Smooth muscle cell (in vitro differentiated cells): ENCODE measurements around the gene CA5B. TPM values are rescaled to one million over a fixed set of nuclear protein-coding genes. Genes with fewer than 3 reads are reported as not detected.

Source experiments
- DNase-seq: peaks from one replicate; lab custom pipeline; 2025; ENCODE audit not compliant: unreplicated experiment; lab: John Stamatoyannopoulos, UW
- H2AFZ ChIP-seq: fragments of 200-600 bp; sonication (generic); 2 replicates; pipeline ENCODE4 v1.6.0; 2016; ENCODE audit warnings: antibody characterized with exemption, low read depth, mild to moderate bottlenecking
- H3F3A ChIP-seq: fragments of 200-600 bp; sonication (generic); 2 replicates; pipeline ENCODE4 v1.6.0; 2017; ENCODE audit warnings: antibody characterized with exemption, low read depth
- H3K27ac ChIP-seq: fragments of 200-600 bp; sonication (generic); 2 replicates; pipeline ENCODE4 v1.5.1; 2016; ENCODE audit warnings: low read depth, mild to moderate bottlenecking
- H3K27me3 ChIP-seq: fragments of 200-600 bp; sonication (generic); 2 replicates; pipeline ENCODE4 v1.6.1; 2016; ENCODE audit warnings: low read depth, mild to moderate bottlenecking
- H3K36me3 ChIP-seq: fragments of 200-600 bp; sonication (generic); 2 replicates; pipeline ENCODE4 v1.5.1; 2016; ENCODE audit warnings: low read depth
- H3K4me1 ChIP-seq: fragments of 200-600 bp; sonication (generic); 2 replicates; pipeline ENCODE4 v1.5.1; 2016; ENCODE audit warnings: low read depth
- H3K4me2 ChIP-seq: fragments of 200-600 bp; sonication (generic); 2 replicates; pipeline ENCODE4 v1.6.0; 2016; ENCODE audit warnings: mild to moderate bottlenecking
- H3K4me3 ChIP-seq: fragments of 200-600 bp; sonication (generic); 2 replicates; pipeline ENCODE4 v1.5.1; 2016; ENCODE audit warnings: mild to moderate bottlenecking
- H3K79me2 ChIP-seq: fragments of 200-600 bp; sonication (generic); 2 replicates; pipeline ENCODE4 v1.6.0; 2016; ENCODE audit warnings: low read depth, mild to moderate bottlenecking
- H3K9ac ChIP-seq: fragments of 200-600 bp; sonication (generic); 2 replicates; pipeline ENCODE4 v1.6.0; 2016; ENCODE audit warnings: low read depth
- H3K9me3 ChIP-seq: fragments of 200-600 bp; sonication (generic); replicated peaks from 2 replicates; pipeline ENCODE4 v1.5.1; 2016; ENCODE audit warnings: low read depth
- H4K20me1 ChIP-seq: fragments of 200-600 bp; sonication (generic); 2 replicates; pipeline ENCODE4 v1.6.0; 2016; ENCODE audit warnings: low read depth
- CTCF ChIP-seq: fragments of 200-600 bp; sonication (generic); IDR thresholded peaks from 2 replicates; pipeline ENCODE4 v1.5.1; 2017; ENCODE audit warnings: borderline replicate concordance, mild to moderate bottlenecking, antibody characterized with exemption; ENCODE audit not compliant: insufficient read depth, poor library complexity, severe bottlenecking
- WGBS: methylation state at CpG from one replicate; pipeline ENCODE4 v1.1.7; 2016; ENCODE audit warnings: low lambda C conversion rate; 5-methylcytosine and 5-hydroxymethylcytosine counted together
- polyA plus RNA-seq: library from polyadenylated mRNA; unstranded; fragments of >200 nt; fragmentation: Nextera tagmentation; extraction: Ambion mirVana; gene quantifications from 2 replicates; pipeline ENCODE4 v1.2.1, GENCODE V29; 2016
- total RNA-seq: library from RNA; depleted of rRNA; stranded (reverse); fragments of >200 nt; gene quantifications from 2 replicates; pipeline ENCODE4 v1.2.3, GENCODE V29; 2014

The CA5B gene
- total and polyA plus RNA-seq, 2 experiments from 2014 or later: 10.1 to 10.3 TPM

GRCh38 chrX:15785176-15785750, 47.2 kb downstream of the CA5B start:
- Histone ChIP-seq H3K9ac (no peak overlapping the region), H3F3A (no peaks in the 10 kb centered on the region), H3K36me3 (peaks cover 4% of the 10 kb centered on the region), H3K9me3 (no peaks in the 10 kb centered on the region), H3K4me1 (peaks cover 4% of the 10 kb centered on the region), H3K27me3 (no peaks in the 10 kb centered on the region), H2AFZ (no peak overlapping the region), H3K4me2 (no peak overlapping the region), H3K79me2 (no peaks in the 10 kb centered on the region), H4K20me1 (no peaks in the 10 kb centered on the region), H3K4me3 (no peak overlapping the region), H3K27ac (no peak overlapping the region)
- no peak for TF ChIP-seq CTCF
- no peak for DNase-seq
- 97% methylated on average over 3 of the region's 3 CpGs for WGBS

GRCh38 chrX:15786915-15787314, 48.8 kb downstream of the CA5B start:
- Histone ChIP-seq H3K27me3 (no peaks in the 10 kb centered on the region), H3K4me2 (no peak overlapping the region), H3K9me3 (no peaks in the 10 kb centered on the region), H3K4me3 (no peak overlapping the region), H3K27ac (no peak overlapping the region), H3F3A (no peaks in the 10 kb centered on the region), H4K20me1 (no peaks in the 10 kb centered on the region), H2AFZ (no peak overlapping the region), H3K9ac (no peak overlapping the region), H3K36me3 (peaks cover 4% of the 10 kb centered on the region), H3K79me2 (peaks cover 11% of the 10 kb centered on the region), H3K4me1 (peaks cover 10% of the 10 kb centered on the region)
- WGBS: 87% methylated on average over 3 of the region's 3 CpGs
- no peak for TF ChIP-seq CTCF
- no peak for DNase-seq

- Histone ChIP-seq H3K4me1 (peaks cover 10% of the 10 kb centered on the region), H3K27ac (peak within 1 kb of the TSS; percentile 66), H3K4me3 (peak within 1 kb of the TSS; percentile 68), H3K9me3 (no peaks in the 10 kb centered on the region), H3K9ac (peak within 1 kb of the TSS; percentile 34), H4K20me1 (peaks cover 3% of the 10 kb centered on the region), H3K27me3 (no peaks in the 10 kb centered on the region), H3K4me2 (peak within 1 kb of the TSS; percentile 91), H3K36me3 (peaks cover 7% of the 10 kb centered on the region), H3F3A (no peaks in the 10 kb centered on the region), H2AFZ (peak within 1 kb of the TSS; percentile 92), H3K79me2 (peaks cover 43% of the 10 kb centered on the region)
- TF ChIP-seq CTCF: no peak
- DNase-seq: peak; percentile 62
- WGBS: 1% methylated on average over 49 of the region's 55 CpGs
These were observed 52.1 kb downstream of the CA5B start, which contains the start of gene ZRSR2 for GRCh38 chrX:15789979-15790768. ZRSR2 (plus strand) TSS chrX:15790484; CDS start chrX:15790496, 12 bp downstream.
